ENCODE data around the gene KLHL7.
A peak's percentile ranks its signal among the peaks of the same experiment; 100 is the strongest.

The KLHL7 gene

DNA sequence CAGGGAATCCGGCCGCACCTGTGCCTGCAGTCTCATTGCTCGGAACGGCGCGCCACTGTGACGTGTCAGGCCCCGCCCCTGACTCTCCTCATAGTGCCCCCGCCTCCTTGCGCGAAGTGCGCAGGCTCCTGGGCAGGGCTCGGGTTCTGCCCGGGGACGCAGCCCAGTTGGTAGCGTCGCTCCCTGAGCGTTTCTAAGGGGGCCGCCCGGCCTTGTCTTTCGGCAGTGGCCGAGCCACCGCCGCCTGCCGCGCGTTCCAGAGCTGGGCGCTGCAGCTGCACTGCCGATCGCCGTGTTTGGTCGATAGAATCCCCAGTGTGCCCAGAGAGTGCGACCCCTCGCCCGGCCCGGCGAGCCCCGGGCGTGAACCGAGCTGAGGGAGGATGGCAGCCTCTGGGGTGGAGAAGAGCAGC, at the start of gene KLHL7:
TSS of gene KLHL7 (plus strand) at position 142 of the 413 bp plus-strand sequence. CDS start at position 384, 242 bp downstream.
- peak; percentile 96 for DNase-seq (ENCODE audit: low read depth)

DNA sequence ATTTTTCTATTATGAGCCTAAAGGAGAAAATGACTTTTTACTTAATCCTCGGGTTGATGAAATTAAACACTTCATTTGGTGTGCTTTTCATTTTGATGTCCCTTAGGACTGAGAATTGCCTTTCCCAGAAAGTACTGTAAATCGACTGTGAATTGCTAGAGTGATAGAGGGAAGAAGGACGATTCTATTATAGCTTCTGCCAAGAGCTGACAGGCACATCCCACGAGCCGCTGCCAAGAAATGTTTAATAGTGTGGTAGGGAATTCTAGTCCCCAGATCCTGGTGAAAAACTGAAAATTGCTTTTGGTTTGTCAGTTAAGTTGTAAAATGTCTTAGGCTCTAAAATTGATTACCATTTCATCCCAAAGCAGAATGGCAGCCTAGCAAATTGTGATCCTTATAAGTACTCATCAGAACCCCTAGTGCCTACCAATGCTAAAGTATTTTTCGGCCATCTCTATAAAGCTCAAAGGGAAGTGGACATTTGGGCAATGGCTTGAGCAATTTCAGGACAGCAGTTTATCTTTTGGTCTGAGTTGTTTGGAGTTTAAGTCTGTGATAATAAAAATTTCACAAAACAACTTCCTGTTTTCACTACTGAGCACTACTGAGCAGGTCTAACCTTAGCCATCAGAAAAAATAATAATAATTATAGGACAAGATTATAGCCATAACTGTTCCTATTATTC, 47.0 kb upstream of the KLHL7 start:
- no peak for DNase-seq (ENCODE audit: low read depth)

GRCh38 chr7:23061327-23061726, 44.3 kb upstream of the KLHL7 start:
- DNase-seq (ENCODE audit: low read depth) = no peak

DNA sequence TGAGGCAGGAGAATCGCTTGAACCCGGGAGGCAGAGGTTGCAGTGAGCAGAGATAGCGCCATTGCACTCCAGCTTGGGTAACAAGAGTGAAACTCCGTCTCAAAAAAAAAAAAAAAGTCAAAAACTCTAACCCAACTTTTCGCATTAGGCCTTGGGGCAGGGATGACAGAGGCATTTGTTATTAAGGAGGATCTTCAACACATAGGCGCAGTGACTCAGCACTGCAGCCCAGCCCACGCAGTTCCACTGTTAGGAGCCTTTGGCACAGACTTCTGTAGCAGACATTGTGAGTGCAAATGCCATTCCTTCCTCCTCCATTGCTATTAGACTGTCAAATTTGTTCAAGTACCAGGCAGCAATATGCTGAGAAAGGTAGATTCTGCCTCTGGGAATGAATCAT, 43.1 kb upstream of the KLHL7 start:
- DNase-seq (ENCODE audit: low read depth) = no peak

DNA sequence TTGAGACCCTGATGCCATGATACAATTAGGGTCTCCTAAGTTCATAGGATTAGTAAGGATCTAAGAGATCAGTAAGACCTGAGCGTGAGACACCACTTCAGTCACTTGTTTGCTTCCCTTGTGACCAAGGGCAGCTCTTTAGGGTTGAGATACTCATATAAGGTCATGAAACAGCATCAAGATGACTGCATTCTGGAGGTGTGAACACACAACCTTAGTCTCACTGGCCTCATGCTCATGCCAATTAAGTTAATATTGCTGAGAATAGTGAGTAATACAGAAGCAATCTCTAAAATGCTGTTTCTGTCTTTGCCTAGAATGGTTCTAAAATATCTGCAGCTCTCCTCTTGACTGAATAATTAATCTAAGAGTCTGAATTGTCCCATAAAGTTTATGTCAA, 39.6 kb upstream of the KLHL7 start:
- no peak for DNase-seq (ENCODE audit: low read depth)

GRCh38 chr7:23067271-23067670, 38.3 kb upstream of the KLHL7 start:
- DNase-seq (ENCODE audit: low read depth) = no peak

- DNase-seq (ENCODE audit: low read depth) = no peak
Measured at GRCh38 chr7:23072048-23072447, 33.5 kb upstream of the KLHL7 start.

DNA sequence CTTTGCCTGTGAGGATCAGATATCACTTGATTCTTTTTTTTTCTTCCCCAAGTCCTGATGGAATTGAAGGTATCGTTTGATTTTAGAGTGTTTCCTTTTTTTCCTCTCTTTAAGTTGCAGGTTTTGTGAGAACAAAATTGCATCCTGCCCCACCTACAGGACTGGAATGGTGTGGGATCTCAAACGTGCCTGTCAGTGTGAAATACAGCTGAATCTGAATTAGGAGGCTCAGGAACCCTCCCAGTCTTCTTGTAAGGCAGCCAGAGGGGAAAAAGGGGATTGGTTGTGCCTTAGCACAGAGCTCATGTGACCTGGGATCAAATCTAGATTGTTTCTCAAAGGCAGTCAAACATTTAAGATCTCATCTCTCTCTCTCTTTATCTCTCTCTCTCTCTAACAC, 32.7 kb upstream of the KLHL7 start:
- no peak for DNase-seq (ENCODE audit: low read depth)

- DNase-seq (ENCODE audit: low read depth) = no peak
Measured at GRCh38 chr7:23074443-23075261, 30.9 kb upstream of the KLHL7 start.

DNA sequence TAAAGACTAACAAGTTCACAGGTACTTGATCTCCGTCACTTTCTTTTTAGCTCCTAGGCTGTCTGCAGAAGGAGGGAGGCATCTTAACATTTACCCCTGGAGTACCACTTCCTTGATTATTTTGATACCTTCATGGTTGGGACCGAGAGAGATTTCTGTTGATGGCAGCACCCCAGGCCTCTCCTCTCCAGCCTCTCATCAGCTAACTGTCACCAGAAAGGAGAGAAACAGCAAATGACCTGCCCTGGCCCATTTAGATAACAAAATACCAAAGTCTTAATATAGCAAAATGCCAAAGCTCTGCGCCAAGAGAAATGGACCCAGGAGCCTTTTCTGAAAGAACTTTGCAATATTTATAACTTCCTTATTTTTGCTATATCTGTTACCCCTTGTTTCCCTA, 30.0 kb upstream of the KLHL7 start:
- DNase-seq (ENCODE audit: low read depth) = no peak

DNA sequence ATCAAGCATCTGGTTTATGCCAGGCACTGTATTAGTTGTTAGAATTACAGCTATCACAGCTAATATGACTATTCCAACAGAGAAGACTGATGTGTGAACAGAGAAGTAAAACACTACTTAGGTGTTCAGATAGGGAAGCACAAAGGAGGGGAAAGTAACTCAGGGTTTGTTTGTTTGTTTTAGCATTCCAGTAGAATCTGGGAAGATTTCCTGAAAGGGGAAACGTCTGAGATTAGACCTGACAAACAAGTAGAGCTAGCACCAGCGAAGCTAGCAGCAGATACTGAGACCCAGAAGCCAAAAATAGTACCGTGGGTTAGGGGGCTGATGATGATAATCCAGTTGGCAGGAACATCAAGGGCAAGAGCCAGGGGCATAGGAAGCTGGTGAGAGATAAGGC, 28.8 kb upstream of the KLHL7 start:
- no peak for DNase-seq (ENCODE audit: low read depth)

- no peak for DNase-seq (ENCODE audit: low read depth)
Measured at GRCh38 chr7:23093111-23093510, 12.5 kb upstream of the KLHL7 start.

- no peak for DNase-seq (ENCODE audit: low read depth)
Measured at GRCh38 chr7:23093546-23093945, 12.0 kb upstream of the KLHL7 start.

DNA sequence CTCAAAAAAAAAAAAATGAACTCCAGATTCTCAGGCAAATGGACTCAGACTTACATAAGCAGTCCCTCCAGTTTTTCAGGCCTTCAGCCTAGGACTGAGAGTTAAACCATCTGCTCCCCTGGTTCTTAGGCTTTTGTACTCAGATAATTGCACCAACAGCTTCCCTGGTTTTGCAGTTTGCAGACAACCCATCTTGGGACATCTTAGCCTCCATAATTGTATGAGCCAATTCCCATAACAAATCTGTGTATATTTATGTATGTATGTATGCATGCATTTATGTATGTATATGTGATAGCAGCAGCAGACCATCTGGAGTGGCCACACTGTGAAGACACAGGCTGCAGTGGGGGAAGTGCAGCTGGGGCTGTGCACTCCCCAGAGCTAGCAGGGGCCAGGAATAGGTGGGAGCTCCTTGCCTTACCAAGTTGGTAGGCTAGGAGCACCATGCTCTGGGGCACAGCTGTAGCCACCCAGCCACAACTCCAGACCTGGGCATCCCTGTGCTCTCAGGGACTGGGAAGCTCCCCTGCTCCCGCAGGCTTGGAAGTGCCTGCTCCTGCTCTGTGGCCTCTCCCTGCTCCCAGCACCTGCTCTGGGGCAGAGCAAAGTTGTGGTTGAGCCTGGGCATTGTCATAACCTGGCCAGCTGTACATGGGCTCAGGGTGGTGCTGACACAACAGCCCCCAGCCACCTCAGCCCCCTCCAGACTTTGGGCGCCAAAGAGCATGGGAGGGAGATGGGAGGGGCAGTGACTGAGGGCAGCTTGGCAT, 8.9 kb upstream of the KLHL7 start:
- DNase-seq (ENCODE audit: low read depth) = no peak

GRCh38 chr7:23098029-23098428, 7.6 kb upstream of the KLHL7 start:
- DNase-seq (ENCODE audit: low read depth) = no peak

GRCh38 chr7:23098460-23098859, 7.1 kb upstream of the KLHL7 start:
- no peak for DNase-seq (ENCODE audit: low read depth)

DNA sequence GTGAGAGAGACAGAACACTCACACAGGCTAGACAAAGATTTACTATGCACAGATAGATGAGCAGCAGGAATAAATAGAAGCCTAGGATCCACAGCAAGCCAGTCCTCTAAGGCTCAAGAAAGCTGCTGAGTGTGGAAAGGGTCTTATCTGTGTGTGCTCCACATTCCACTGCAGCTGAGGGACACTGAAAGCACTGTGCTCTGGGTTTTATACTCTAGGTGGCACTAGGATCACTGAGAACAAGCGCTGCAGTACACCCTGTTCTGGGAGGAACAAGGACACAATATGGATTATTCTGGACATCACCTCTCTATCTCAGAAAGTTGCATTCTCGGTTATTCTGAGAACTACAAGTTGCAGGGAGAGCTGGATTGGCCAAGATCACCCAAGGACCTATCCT, 4.9 kb upstream of the KLHL7 start:
- no peak for DNase-seq (ENCODE audit: low read depth)

DNA sequence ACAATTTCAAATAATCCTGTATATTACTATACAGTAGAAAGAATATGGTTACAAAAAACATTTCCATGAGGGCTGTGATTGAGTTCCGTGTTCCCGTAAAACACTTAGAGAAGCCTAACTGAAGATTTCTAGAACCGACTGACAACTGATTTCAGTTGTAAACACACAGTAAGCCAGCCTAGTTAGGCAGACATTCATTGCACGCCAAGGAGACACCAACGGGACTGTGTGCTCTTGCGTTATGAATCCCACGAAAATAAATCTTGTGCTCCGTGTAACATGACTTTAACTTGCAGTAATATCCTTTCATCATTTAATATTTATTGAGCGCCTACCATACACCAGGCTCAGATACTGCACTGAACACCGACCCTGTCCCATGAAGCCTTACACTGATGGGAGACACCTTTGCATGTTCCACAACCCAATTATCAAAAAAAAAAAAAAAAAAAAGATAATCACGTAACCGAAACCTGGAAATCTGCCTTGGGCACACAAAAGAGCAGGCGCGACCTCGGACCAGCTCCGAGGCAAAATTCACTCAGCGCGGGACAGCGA, 420 bp upstream of the KLHL7 start:
- DNase-seq (ENCODE audit: low read depth) = no peak

DNA sequence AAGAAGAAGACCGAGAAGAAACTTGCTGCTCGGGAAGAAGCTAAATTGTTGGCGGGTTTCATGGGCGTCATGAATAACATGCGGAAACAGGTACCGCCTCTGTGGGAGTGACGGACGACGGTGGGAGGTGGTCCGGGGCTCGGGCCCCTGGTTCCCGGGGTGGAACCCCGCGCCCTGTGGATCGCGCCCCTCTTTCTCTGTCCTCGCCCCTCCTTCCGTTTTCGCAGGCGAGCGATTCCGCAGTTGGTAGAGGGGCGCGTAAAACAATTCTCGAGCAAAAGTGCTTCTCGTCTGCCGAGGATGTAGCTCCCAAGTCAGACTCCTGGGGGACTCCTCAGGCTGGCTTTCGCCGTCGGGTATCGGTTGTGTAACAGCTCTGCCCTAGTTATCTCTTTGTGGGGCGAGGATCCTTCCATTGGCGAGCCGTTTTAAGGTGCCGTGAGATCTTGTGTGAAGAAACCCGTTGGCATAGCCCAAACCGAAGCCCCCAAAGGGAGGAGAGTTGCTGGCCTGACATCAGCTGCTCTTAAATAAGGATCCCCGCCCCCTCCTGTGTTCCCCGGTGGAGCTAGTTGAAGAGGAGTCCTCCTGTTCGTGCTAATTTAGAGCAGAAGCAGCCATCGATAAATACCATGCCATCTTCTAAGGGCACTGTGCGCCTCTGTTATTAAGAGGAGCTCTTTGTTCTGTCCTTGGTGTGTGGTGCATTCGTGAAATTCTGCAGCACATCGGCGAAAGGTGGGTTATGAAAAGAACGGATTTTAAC, 655 bp downstream of the KLHL7 start:
- DNase-seq (ENCODE audit: low read depth) = peak; percentile 22

DNA sequence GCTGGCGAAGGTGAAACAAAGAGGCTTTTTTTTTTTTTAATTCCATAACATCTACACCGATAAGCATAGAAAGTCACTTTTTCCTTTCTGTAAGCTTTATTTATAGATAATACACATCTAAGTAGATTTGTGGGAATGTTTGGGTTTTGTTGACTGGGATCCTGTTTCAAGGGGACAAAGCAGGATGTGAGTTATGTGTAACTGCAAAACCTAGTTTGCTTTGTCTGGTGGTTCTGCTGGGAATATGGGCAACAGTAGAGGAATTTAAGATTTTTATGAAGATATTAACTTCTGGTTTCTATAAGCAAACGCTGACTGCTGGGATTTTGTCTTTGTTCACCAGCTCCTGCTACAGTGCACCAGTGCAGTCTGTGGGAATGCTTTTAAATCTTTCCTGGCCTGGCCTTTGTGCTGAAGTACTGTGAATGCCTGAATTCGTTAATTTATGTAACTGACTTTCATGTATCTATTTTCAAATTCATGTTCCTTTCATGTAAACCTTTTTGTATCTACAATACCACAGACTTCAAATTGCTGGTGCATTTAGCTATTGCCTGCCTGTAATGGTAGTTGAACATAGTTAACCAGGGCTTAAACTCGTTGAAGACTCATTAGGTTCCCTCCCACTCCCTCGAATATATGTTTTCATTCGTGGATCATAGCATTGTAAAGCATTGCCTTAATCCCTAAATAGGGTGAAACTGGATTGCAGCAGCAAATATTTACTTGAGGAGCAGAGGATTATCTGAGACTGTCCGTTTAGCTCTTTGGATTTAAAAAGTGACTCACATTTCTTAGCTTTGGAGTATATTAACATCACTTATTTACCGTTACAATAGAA, 1.5 kb downstream of the KLHL7 start:
- DNase-seq (ENCODE audit: low read depth) = no peak

DNA sequence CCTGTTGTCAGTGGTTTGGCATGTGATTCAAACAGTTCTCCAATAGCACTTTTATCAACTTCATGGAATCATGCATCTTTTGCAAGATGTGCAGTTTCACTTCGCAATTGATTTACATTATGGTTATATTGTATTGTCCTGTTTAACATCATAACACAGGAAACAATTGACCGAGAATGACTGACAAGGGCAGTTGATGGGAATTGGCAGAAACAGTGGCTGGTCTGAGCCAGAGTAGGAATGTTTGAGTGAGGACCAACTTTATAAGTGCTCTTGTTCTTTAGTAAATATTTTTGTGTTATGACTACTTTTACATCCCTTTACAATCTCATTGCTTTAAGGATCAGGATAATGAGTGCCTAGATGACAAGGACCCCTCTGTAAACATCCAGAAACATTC, 2.2 kb downstream of the KLHL7 start:
- no peak for DNase-seq (ENCODE audit: low read depth)
